Fibroblast of villous mesenchyme (primary cell): ENCODE measurements around the gene AMH. TPM values are rescaled to one million over a fixed set of nuclear protein-coding genes. Genes with fewer than 3 reads are reported as not detected.

Experiments
- DNase-seq: peaks from one replicate; pipeline ENCODE4 v3.0.0-alpha.2; 2010; ENCODE audit warnings: low read depth
- H3K4me3 ChIP-seq: 2 replicates; pipeline ENCODE4 v1.5.1; 2011; ENCODE audit warnings: low read depth, mild to moderate bottlenecking, low read length
- CTCF ChIP-seq: IDR thresholded peaks from 2 replicates; pipeline ENCODE4 v1.5.1; 2012; ENCODE audit warnings: low read depth, mild to moderate bottlenecking, low read length; ENCODE audit not compliant: insufficient read depth
- total RNA-seq: library from RNA; depleted of rRNA; stranded (reverse); fragments of >200 nt; gene quantifications from 2 replicates; pipeline ENCODE4 v1.2.3, GENCODE V29; 2012

Gene AMH
- total RNA-seq, 1 donor = 1.3 TPM

GRCh38 chr19:2282062-2282861, 33.1 kb downstream of the AMH start, which contains the start of gene PEAK3:
TSS of gene PEAK3 (minus strand) at chr19:2282175. CDS start at chr19:2280931, 1,244 bp downstream.
- H3K4me3 ChIP-seq = peak within 1 kb of the TSS; percentile 44
- DNase-seq = peak; percentile 67
- no peak for TF ChIP-seq CTCF

- no peak for DNase-seq
- no peak for TF ChIP-seq CTCF
- no peak overlapping the region for H3K4me3 ChIP-seq
Measured at GRCh38 chr19:2282862-2283237, 33.7 kb downstream of the AMH start.

- TF ChIP-seq CTCF = no peak
- DNase-seq = no peak
- H3K4me3 ChIP-seq = no peak overlapping the region
Measured at GRCh38 chr19:2283835-2284507, 34.8 kb downstream of the AMH start.

GRCh38 chr19:2286402-2287140, 37.4 kb downstream of the AMH start:
- TF ChIP-seq CTCF = no peak
- no peak overlapping the region for H3K4me3 ChIP-seq
- DNase-seq = no peak

- TF ChIP-seq CTCF = no peak
- no peak for DNase-seq
- no peak overlapping the region for H3K4me3 ChIP-seq
Measured at GRCh38 chr19:2287585-2288337, 38.6 kb downstream of the AMH start.

GRCh38 chr19:2288338-2288817, 39.3 kb downstream of the AMH start:
- no peak overlapping the region for H3K4me3 ChIP-seq
- no peak for DNase-seq
- TF ChIP-seq CTCF = no peak
